ENCODE measurements around the gene PARD6B.
"Not testable (repeated sequence)": the region's sequence is repeated elsewhere in the genome, so short reads cannot be mapped to it uniquely, and the experiment has no call there.

Gene PARD6B

GRCh38 chr20:50776122-50776817 is 44.9 kb downstream of the PARD6B start:
- no peak for DNase-seq

GRCh38 chr20:50777373-50777772 is 46.0 kb downstream of the PARD6B start:
- DNase-seq, result no peak

- DNase-seq, result not testable (repeated sequence)
Observed at GRCh38 chr20:50778994-50779393, 47.6 kb downstream of the PARD6B start.

GRCh38 chr20:50783390-50783789 is 52.0 kb downstream of the PARD6B start:
- no peak for DNase-seq

- DNase-seq, result no peak
Observed at GRCh38 chr20:50783903-50784302, 52.5 kb downstream of the PARD6B start.

GRCh38 chr20:50784464-50784863 is 53.1 kb downstream of the PARD6B start:
- DNase-seq, result peak; percentile 16

GRCh38 chr20:50786703-50787102 is 55.3 kb downstream of the PARD6B start:
- no peak for DNase-seq

- DNase-seq, result no peak
Observed at GRCh38 chr20:50787181-50787580, 55.8 kb downstream of the PARD6B start.

GRCh38 chr20:50788045-50788991 is 56.9 kb downstream of the PARD6B start:
- DNase-seq, result peak; percentile 15

- DNase-seq, result no peak
Observed at GRCh38 chr20:50789968-50790650, 58.7 kb downstream of the PARD6B start.

- DNase-seq, result peak; percentile 85
Observed at GRCh38 chr20:50790651-50791277, 59.4 kb downstream of the PARD6B start.

- DNase-seq, result no peak
Observed at GRCh38 chr20:50792708-50793574, 61.6 kb downstream of the PARD6B start.

- DNase-seq, result not testable (repeated sequence)
Observed at GRCh38 chr20:50793575-50794016, 62.2 kb downstream of the PARD6B start.

GRCh38 chr20:50794181-50794845 is 62.9 kb downstream of the PARD6B start:
- DNase-seq, result no peak

- DNase-seq, result peak; percentile 63
Observed at GRCh38 chr20:50794846-50795634, 63.7 kb downstream of the PARD6B start, which contains the start of gene BCAS4. TSS of gene BCAS4 (plus strand) at chr20:50795061. CDS start at chr20:50795084, 23 bp downstream.

GRCh38 chr20:50797142-50797541 is 65.8 kb downstream of the PARD6B start:
- no peak for DNase-seq

- DNase-seq, result no peak
Observed at GRCh38 chr20:50798650-50799049, 67.3 kb downstream of the PARD6B start.

- DNase-seq, result no peak
Observed at GRCh38 chr20:50799176-50799889, 68.0 kb downstream of the PARD6B start.

GRCh38 chr20:50799890-50800550 is 68.6 kb downstream of the PARD6B start:
- DNase-seq, result no peak
